Ramos (cell line): ENCODE results near the gene SLC30A7.

Source experiments
- in situ Hi-C: fragments of 300-500 bp; cut with MboI; formaldehyde crosslinking; loops from one replicate; pipeline ENCODE4 v1.14.3; 2022; ENCODE audit warnings: low sequenced_read_pairs; ENCODE audit not compliant: unreplicated experiment

SLC30A7 gene

GRCh38 chr1:101008229-101008834, 112.4 kb downstream of the SLC30A7 start:
- in situ Hi-C loops = no loop called here

GRCh38 chr1:101013776-101014175, 117.9 kb downstream of the SLC30A7 start:
- in situ Hi-C loops = no loop called here

GRCh38 chr1:101017448-101017847, 121.6 kb downstream of the SLC30A7 start:
- in situ Hi-C loops = no loop called here

GRCh38 chr1:101022294-101022693, 126.4 kb downstream of the SLC30A7 start:
- in situ Hi-C loops = no loop called here

- in situ Hi-C loops = no loop called here
Measured at GRCh38 chr1:101025283-101025656, 129.4 kb downstream of the SLC30A7 start.

- in situ Hi-C loops = no loop called here
Measured at GRCh38 chr1:101025657-101026429, 130.0 kb downstream of the SLC30A7 start, which contains the start of gene DPH5. Gene DPH5 (minus strand): TSS chr1:101025784. CDS start chr1:101025443, 341 bp downstream.

- in situ Hi-C loops = no loop called here
Measured at GRCh38 chr1:101026430-101026788, 130.5 kb downstream of the SLC30A7 start.

- in situ Hi-C loops = no loop called here
Measured at GRCh38 chr1:101027194-101027772, 131.4 kb downstream of the SLC30A7 start.

- in situ Hi-C loops = no loop called here
Measured at GRCh38 chr1:101028466-101028865, 132.6 kb downstream of the SLC30A7 start.

GRCh38 chr1:101029184-101029583, 133.3 kb downstream of the SLC30A7 start:
- in situ Hi-C loops = no loop called here

- in situ Hi-C loops = no loop called here
Measured at GRCh38 chr1:101030881-101031280, 135.0 kb downstream of the SLC30A7 start.
